Esophagus squamous epithelium (tissue), 5 donors: ENCODE data around the gene RCAN3. TPM values are rescaled to one million over a fixed set of nuclear protein-coding genes. Genes with fewer than 3 reads are reported as not detected.
"Not testable (repeated sequence)": the region's sequence is repeated elsewhere in the genome, so short reads cannot be mapped to it uniquely, and the experiment has no call there.

ENCODE experiments used
- DNase-seq: peaks from one replicate; lab custom pipeline; 2025; lab: John Stamatoyannopoulos, UW
- H3K27ac ChIP-seq, 4 donors: fragments of 200-600 bp; sonication (generic); one replicate each; pipeline ENCODE4 v1.5.1; 2016 to 2019; ENCODE audit warnings: mild to moderate bottlenecking in 1 of 4
- H3K27me3 ChIP-seq, 4 donors: fragments of 200-600 bp; sonication (generic); 1 replicate in 3 of 4; 2 replicates in 1 of 4; pipeline versions ENCODE4 v1.5.1 to v1.6.0; 2017 to 2021; ENCODE audit warnings: antibody characterized with exemption in 1 of 4
- H3K36me3 ChIP-seq, 3 donors: fragments of 200-600 bp; sonication (generic); one replicate each; pipeline ENCODE4 v1.5.1; 2016 to 2019
- H3K4me1 ChIP-seq, 3 donors: fragments of 200-600 bp; sonication (generic); one replicate each; pipeline ENCODE4 v1.5.1; 2017 to 2019
- H3K4me3 ChIP-seq, 4 donors: fragments of 200-600 bp; sonication (generic); 1 replicate in 3 of 4; 2 replicates in 1 of 4; pipeline ENCODE4 v1.5.1; 2016 to 2019; ENCODE audit warnings: mild to moderate bottlenecking in 2 of 4, moderate library complexity in 1 of 4
- H3K9me3 ChIP-seq, 3 donors: fragments of 200-600 bp; sonication (generic); one replicate each; pipeline ENCODE4 v1.5.1; 2016 to 2019
- POLR2A ChIP-seq, 4 donors: fragments of 450-650 bp; IDR thresholded peaks; one replicate each; pipeline ENCODE4 v1.6.1; 2017; ENCODE audit warnings: antibody characterized with exemption in 4 of 4, mild to moderate bottlenecking in 4 of 4, moderate library complexity in 3 of 4
- WGBS, 2 donors: methylation state at CpG; one replicate each; pipeline ENCODE4 v1.1.5; 2018; 5-methylcytosine and 5-hydroxymethylcytosine counted together
- intact Hi-C: fragments of 100-400 bp; cut with DNase I; formaldehyde crosslinking; loops from one replicate; pipeline ENCODE4 v1.15.0; 2022
- total RNA-seq, 4 donors: library from RNA; depleted of rRNA; stranded (reverse); fragments of >200 nt; gene quantifications; one replicate each; pipeline ENCODE4 v1.1.0, GENCODE V29; 2016
- TF ChIP-seq, protein P1 (sequence below), 6 experiments: fragments of 450-650 bp in 4 of 6; fragments of 200-600 bp in 2 of 6; sonication (generic) in 2 of 6; IDR thresholded peaks; one replicate each; pipeline ENCODE4 v1.5.1; 2016 to 2019; ENCODE audit warnings: antibody characterized with exemption in 6 of 6, mild to moderate bottlenecking in 4 of 6, moderate library complexity in 4 of 6
- donor health status: DM: yes; HTN: yes; CAD: no.

RCAN3 gene
- total RNA-seq, 4 donors from 2014 or later = 14.4 to 24.1 (median 18.6) TPM

DNA sequence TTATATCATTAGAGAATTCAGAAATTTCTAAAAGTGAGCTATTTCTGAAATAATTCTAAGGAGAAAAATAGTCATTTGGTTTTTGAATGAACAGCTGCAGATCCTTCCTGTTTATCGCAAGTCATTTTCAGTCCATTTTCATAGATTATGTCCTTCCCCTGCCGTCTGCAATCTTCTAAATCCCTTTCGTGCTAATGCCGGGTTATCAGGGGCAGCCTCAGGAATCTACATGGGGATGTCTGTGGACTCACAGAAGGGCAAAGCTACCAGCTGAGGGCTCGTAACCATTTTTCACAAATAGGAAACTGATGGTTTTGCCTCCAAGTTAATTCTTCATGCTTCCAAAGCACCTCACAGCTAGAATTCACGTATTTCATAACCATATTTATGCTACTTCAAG lies 23.0 kb downstream of the RCAN3 start:
- intact Hi-C loops = no loop called here
- Histone ChIP-seq H3K27me3 (no peaks in the 10 kb centered on the region), H3K4me3 (no peak overlapping the region), H3K9me3 (no peaks in the 10 kb centered on the region), H3K36me3 (peaks cover 0 to 43% (median 0%) of the 10 kb centered on the region in 3 donors), H3K4me1 (no peaks in the 10 kb centered on the region), H3K27ac (no peak overlapping the region)
- TF ChIP-seq, protein P1, sequence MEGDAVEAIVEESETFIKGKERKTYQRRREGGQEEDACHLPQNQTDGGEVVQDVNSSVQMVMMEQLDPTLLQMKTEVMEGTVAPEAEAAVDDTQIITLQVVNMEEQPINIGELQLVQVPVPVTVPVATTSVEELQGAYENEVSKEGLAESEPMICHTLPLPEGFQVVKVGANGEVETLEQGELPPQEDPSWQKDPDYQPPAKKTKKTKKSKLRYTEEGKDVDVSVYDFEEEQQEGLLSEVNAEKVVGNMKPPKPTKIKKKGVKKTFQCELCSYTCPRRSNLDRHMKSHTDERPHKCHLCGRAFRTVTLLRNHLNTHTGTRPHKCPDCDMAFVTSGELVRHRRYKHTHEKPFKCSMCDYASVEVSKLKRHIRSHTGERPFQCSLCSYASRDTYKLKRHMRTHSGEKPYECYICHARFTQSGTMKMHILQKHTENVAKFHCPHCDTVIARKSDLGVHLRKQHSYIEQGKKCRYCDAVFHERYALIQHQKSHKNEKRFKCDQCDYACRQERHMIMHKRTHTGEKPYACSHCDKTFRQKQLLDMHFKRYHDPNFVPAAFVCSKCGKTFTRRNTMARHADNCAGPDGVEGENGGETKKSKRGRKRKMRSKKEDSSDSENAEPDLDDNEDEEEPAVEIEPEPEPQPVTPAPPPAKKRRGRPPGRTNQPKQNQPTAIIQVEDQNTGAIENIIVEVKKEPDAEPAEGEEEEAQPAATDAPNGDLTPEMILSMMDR (IDR thresholded peaks at IDR 0.05) = no peak
- TF ChIP-seq POLR2A (IDR thresholded peaks at IDR 0.05) = no peak
- WGBS, 2 donors = 81 to 91% methylated on average over 6 of the region's 6 CpGs
- DNase-seq = no peak

GRCh38 chr1:24526045-24526444 lies 23.4 kb downstream of the RCAN3 start:
- no peak for DNase-seq

GRCh38 chr1:24526940-24527542 lies 24.4 kb downstream of the RCAN3 start:
- TF ChIP-seq, protein P1 (IDR thresholded peaks at IDR 0.05) = peak; percentile 18 to 55 (median 41)
- no peak for TF ChIP-seq POLR2A (IDR thresholded peaks at IDR 0.05)
- WGBS, 2 donors = 81 to 83% methylated on average over 8 of the region's 8 CpGs
- no peaks in the 10 kb centered on the region for H3K27me3 ChIP-seq
- no peaks in the 10 kb centered on the region for H3K9me3 ChIP-seq
- no peak overlapping the region for H3K4me3 ChIP-seq
- intact Hi-C loops = no loop called here
- DNase-seq = no peak
- no peaks in the 10 kb centered on the region for H3K4me1 ChIP-seq
- no peak overlapping the region for H3K27ac ChIP-seq
- H3K36me3 ChIP-seq = peaks cover 0 to 42% (median 0%) of the 10 kb centered on the region in 3 donors

More at GRCh38 chr1:24526045-24526444, 23.4 kb downstream of the RCAN3 start:
- Histone ChIP-seq H3K36me3 (peaks cover 0 to 43% (median 0%) of the 10 kb centered on the region in 3 donors), H3K27ac (no peak overlapping the region), H3K9me3 (no peaks in the 10 kb centered on the region), H3K4me1 (no peaks in the 10 kb centered on the region), H3K27me3 (no peaks in the 10 kb centered on the region), H3K4me3 (no peak overlapping the region)
- TF ChIP-seq POLR2A (IDR thresholded peaks at IDR 0.05) = no peak
- TF ChIP-seq, protein P1 (IDR thresholded peaks at IDR 0.05) = no peak
- 80 to 84% methylated on average over 7 of the region's 7 CpGs for WGBS, 2 donors
- intact Hi-C loops = no loop called here

GRCh38 chr1:24528744-24529143 lies 26.1 kb downstream of the RCAN3 start:
- no peaks in the 10 kb centered on the region for H3K27me3 ChIP-seq
- 88 to 98% methylated on average over 2 of the region's 2 CpGs for WGBS, 2 donors
- H3K4me1 ChIP-seq = no peaks in the 10 kb centered on the region
- TF ChIP-seq POLR2A (IDR thresholded peaks at IDR 0.05) = no peak
- TF ChIP-seq, protein P1 (IDR thresholded peaks at IDR 0.05) = no peak
- peaks cover 0 to 47% (median 0%) of the 10 kb centered on the region in 3 donors for H3K36me3 ChIP-seq
- no peaks in the 10 kb centered on the region for H3K9me3 ChIP-seq
- H3K27ac ChIP-seq = no peak overlapping the region
- intact Hi-C loops = no loop called here
- DNase-seq = no peak
- H3K4me3 ChIP-seq = no peak overlapping the region

- H3K27ac ChIP-seq, H3K27me3 ChIP-seq, H3K9me3 ChIP-seq, H3K4me3 ChIP-seq, intact Hi-C loops, DNase-seq, H3K4me1 ChIP-seq: not testable (repeated sequence)
- WGBS, 2 donors = 92 to 96% methylated on average over 6 to 7 of the region's 7 CpGs
- H3K36me3 ChIP-seq = peaks cover 0 to 49% (median 0%) of the 10 kb centered on the region in 3 donors
These were observed 26.7 kb downstream of the RCAN3 start for GRCh38 chr1:24529292-24529691.
